DND-41 (cell line): ENCODE measurements around the gene CCDC157.

ENCODE experiments used
- ATAC-seq: fragments of 200-7000 bp; cut with Tn5 transposase; 3 replicates; pipeline ENCODE4 v1.9.1; 2021; ENCODE audit warnings: low read depth; ENCODE audit not compliant: insufficient read depth
- DNase-seq: peaks from one replicate; pipeline ENCODE4 v3.0.0-alpha.2; 2020
- H2AFZ ChIP-seq: 2 replicates; pipeline ENCODE4 v1.6.0; 2012; ENCODE audit warnings: low read depth, low read length
- H3K27ac ChIP-seq: 2 replicates; pipeline ENCODE4 v1.5.1; 2012; ENCODE audit warnings: low read length, inconsistent platforms
- H3K27me3 ChIP-seq: fragments of 200-600 bp; sonication (generic); 2 replicates; pipeline ENCODE4 v1.6.0; 2012; ENCODE audit warnings: low read length, mild to moderate bottlenecking, inconsistent platforms; ENCODE audit not compliant: insufficient read depth, poor library complexity
- H3K36me3 ChIP-seq: 2 replicates; pipeline ENCODE4 v1.5.1; 2012; ENCODE audit warnings: low read length, inconsistent platforms; ENCODE audit not compliant: insufficient read depth
- H3K4me1 ChIP-seq: 2 replicates; pipeline ENCODE4 v1.5.1; 2012; ENCODE audit warnings: mild to moderate bottlenecking, low read length; ENCODE audit not compliant: insufficient read depth
- H3K4me2 ChIP-seq: 2 replicates; pipeline ENCODE4 v1.6.0; 2012; ENCODE audit warnings: mild to moderate bottlenecking, moderate library complexity, low read length, inconsistent platforms; ENCODE audit not compliant: insufficient read depth
- H3K4me3 ChIP-seq, 2 experiments: fragments of 200-600 bp in 1 of 2; shearing (Covaris generic) in 1 of 2; 2 replicates each; pipeline ENCODE4 v1.5.1; 2012 to 2016; ENCODE audit warnings: inconsistent platforms in 2 of 2, low read length in 2 of 2, mild to moderate bottlenecking in 2 of 2, low read depth in 1 of 2, moderate library complexity in 1 of 2
- H3K79me2 ChIP-seq: 2 replicates; pipeline ENCODE4 v1.6.0; 2012; ENCODE audit warnings: low read length, inconsistent platforms; ENCODE audit not compliant: insufficient read depth
- H3K9ac ChIP-seq: 2 replicates; pipeline ENCODE4 v1.6.0; 2012; ENCODE audit warnings: low read depth, mild to moderate bottlenecking, inconsistent platforms, low read length, moderate library complexity
- H3K9me3 ChIP-seq: 2 replicates; pipeline ENCODE4 v1.5.1; 2012; ENCODE audit warnings: low read length, moderate library complexity, mild to moderate bottlenecking, inconsistent platforms; ENCODE audit not compliant: insufficient read depth, severe bottlenecking
- H4K20me1 ChIP-seq: 2 replicates; pipeline ENCODE4 v1.6.0; 2012; ENCODE audit warnings: low read length; ENCODE audit not compliant: insufficient read depth
- CTCF ChIP-seq: IDR thresholded peaks from 2 replicates; pipeline ENCODE4 v1.5.1; 2012; ENCODE audit warnings: borderline replicate concordance, low read length, moderate library complexity, mild to moderate bottlenecking; ENCODE audit not compliant: poor library complexity, severe bottlenecking; ENCODE audit errors: extremely low read depth
- EZH2 ChIP-seq: IDR thresholded peaks from 3 replicates; pipeline ENCODE4 v1.6.1; 2012; ENCODE audit warnings: borderline replicate concordance, low read depth, mild to moderate bottlenecking, moderate library complexity, low read length, inconsistent platforms; ENCODE audit not compliant: severe bottlenecking

CCDC157 gene

GRCh38 chr22:30404307-30404706 is 47.5 kb downstream of the CCDC157 start:
- Histone ChIP-seq H3K27ac (no peak overlapping the region), H3K36me3 (peaks cover 80% of the 10 kb centered on the region), H3K4me3 (no peak overlapping the region), H3K4me1 (peaks cover 10% of the 10 kb centered on the region), H4K20me1 (peaks cover 26% of the 10 kb centered on the region), H3K4me2 (no peak overlapping the region), H3K9me3 (no peaks in the 10 kb centered on the region), H3K79me2 (peaks cover 35% of the 10 kb centered on the region), H3K27me3 (no peaks in the 10 kb centered on the region), H3K9ac (no peak overlapping the region), H2AFZ (no peak overlapping the region)
- TF ChIP-seq EZH2 (no peak), CTCF (no peak)
- DNase-seq (no peak), ATAC-seq (no peak)

- Histone ChIP-seq H3K4me1 (no peaks in the 10 kb centered on the region), H3K4me3 (no peak overlapping the region), H3K27ac (no peak overlapping the region), H4K20me1 (peaks cover 21% of the 10 kb centered on the region), H3K36me3 (peaks cover 83% of the 10 kb centered on the region), H2AFZ (no peak overlapping the region), H3K9ac (no peak overlapping the region), H3K79me2 (peaks cover 25% of the 10 kb centered on the region), H3K27me3 (no peaks in the 10 kb centered on the region), H3K9me3 (no peaks in the 10 kb centered on the region), H3K4me2 (no peak overlapping the region)
- TF ChIP-seq CTCF: no peak
- no peak for TF ChIP-seq EZH2
- ATAC-seq (no peak), DNase-seq (no peak)
Measured at GRCh38 chr22:30405731-30406130, 48.9 kb downstream of the CCDC157 start.

GRCh38 chr22:30406400-30406799 is 49.6 kb downstream of the CCDC157 start:
- peaks cover 25% of the 10 kb centered on the region for H3K79me2 ChIP-seq
- H3K27ac ChIP-seq: no peak overlapping the region
- no peak overlapping the region for H3K4me2 ChIP-seq
- no peaks in the 10 kb centered on the region for H3K9me3 ChIP-seq
- H2AFZ ChIP-seq: no peak overlapping the region
- TF ChIP-seq EZH2 (no peak), CTCF (no peak)
- no peak overlapping the region for H3K9ac ChIP-seq
- no peak for ATAC-seq
- peaks cover 21% of the 10 kb centered on the region for H4K20me1 ChIP-seq
- no peak for DNase-seq
- H3K27me3 ChIP-seq: no peaks in the 10 kb centered on the region
- peaks cover 89% of the 10 kb centered on the region for H3K36me3 ChIP-seq
- H3K4me3 ChIP-seq: no peak overlapping the region
- no peaks in the 10 kb centered on the region for H3K4me1 ChIP-seq

- Histone ChIP-seq H3K4me3 (no peak overlapping the region), H4K20me1 (peaks cover 13% of the 10 kb centered on the region; the same call in 1 of the 2 replicates), H3K4me1 (no peaks in the 10 kb centered on the region), H3K27me3 (no peaks in the 10 kb centered on the region), H3K9me3 (no peaks in the 10 kb centered on the region), H3K79me2 (peaks cover 10% of the 10 kb centered on the region), H3K27ac (no peak overlapping the region), H3K9ac (no peak overlapping the region), H2AFZ (no peak overlapping the region), H3K4me2 (no peak overlapping the region), H3K36me3 (peaks cover 88% of the 10 kb centered on the region)
- DNase-seq (no peak), ATAC-seq (no peak)
- TF ChIP-seq EZH2 (no peak), CTCF (no peak)
Measured at GRCh38 chr22:30408388-30409102, 51.7 kb downstream of the CCDC157 start.
